A673 (cell line): ENCODE data around the gene TTC28. TPM values are rescaled to one million over a fixed set of nuclear protein-coding genes. Genes with fewer than 3 reads are reported as not detected.

ENCODE experiments used
- BruUV-seq: library from RNA; stranded (reverse); fragments of 400-500 nt; replicated peaks from 2 replicates; lab custom pipeline; 2021; lab: Mats Ljungman, UMichigan
- CTCF ChIA-PET: fragments of 300-600 bp; sonication (Branson Sonifier 250); formaldehyde crosslinking; loops from one replicate; lab custom pipeline; 2022; ENCODE audit warnings: antibody characterized with exemption; lab: Charles Lee
- POLR2A ChIA-PET: fragments of 300-600 bp; sonication (Branson Sonifier 250); formaldehyde crosslinking; loops from one replicate; lab custom pipeline; 2022; ENCODE audit warnings: antibody characterized with exemption; ENCODE audit not compliant: low non-redundant PET; lab: Charles Lee
- DNase-seq: peaks from one replicate; pipeline ENCODE4 v3.0.0-alpha.2; 2015; ENCODE audit warnings: low spot score
- H3K27ac ChIP-seq: fragments of 200-600 bp; sonication (generic); 2 replicates; pipeline ENCODE4 v1.5.1; 2016; ENCODE audit warnings: mixed run types, low read depth, mild to moderate bottlenecking, mixed read lengths, antibody characterized with exemption, low read length; ENCODE audit not compliant: poor library complexity, severe bottlenecking
- H3K27me3 ChIP-seq: fragments of 200-600 bp; sonication (generic); replicated peaks from 2 replicates; pipeline ENCODE4 v1.6.1; 2017; ENCODE audit warnings: mixed run types, low read depth, mild to moderate bottlenecking, mixed read lengths, antibody characterized with exemption, low read length; ENCODE audit not compliant: insufficient read depth, poor library complexity
- H3K36me3 ChIP-seq: fragments of 200-600 bp; sonication (generic); 2 replicates; pipeline ENCODE4 v1.6.1; 2016; ENCODE audit warnings: mixed run types, mild to moderate bottlenecking, mixed read lengths, antibody characterized with exemption, low read length; ENCODE audit not compliant: insufficient read depth, poor library complexity, severe bottlenecking
- H3K4me1 ChIP-seq: fragments of 200-600 bp; sonication (generic); 2 replicates; pipeline ENCODE4 v1.6.1; 2017; ENCODE audit warnings: mixed run types, mild to moderate bottlenecking, mixed read lengths, antibody characterized with exemption, low read length; ENCODE audit not compliant: insufficient read depth, poor library complexity, severe bottlenecking
- H3K4me3 ChIP-seq: fragments of 200-600 bp; sonication (generic); 2 replicates; pipeline ENCODE4 v1.5.1; 2016; ENCODE audit warnings: low read depth, mixed run types, mild to moderate bottlenecking, mixed read lengths, low read length; ENCODE audit not compliant: poor library complexity, severe bottlenecking
- H3K9me3 ChIP-seq: fragments of 200-600 bp; sonication (generic); 2 replicates; pipeline ENCODE4 v1.6.1; 2016; ENCODE audit warnings: mixed run types, low read depth, mild to moderate bottlenecking, mixed read lengths, antibody characterized with exemption, low read length; ENCODE audit not compliant: poor library complexity, severe bottlenecking
- CTCF ChIP-seq: fragments of 300-800, 200-600 bp; sonication (generic); conservative IDR thresholded peaks from 2 replicates; pipeline ENCODE4 v1.5.1; 2017; ENCODE audit warnings: low read depth, mild to moderate bottlenecking, antibody characterized with exemption, low read length, moderate library complexity, mixed read lengths
- EZH2 ChIP-seq: fragments of 200-600 bp; sonication (generic); IDR thresholded peaks from 2 replicates; pipeline ENCODE4 v1.6.1; 2017; ENCODE audit warnings: borderline replicate concordance, low read depth, mild to moderate bottlenecking, mixed read lengths, antibody characterized with exemption, low read length; ENCODE audit not compliant: poor library complexity, severe bottlenecking
- intact Hi-C: fragments of 100-400 bp; cut with micrococcal nuclease; formaldehyde crosslinking; loops from one replicate; pipeline ENCODE4 v1.10.0; 2022; ENCODE audit not compliant: unreplicated experiment
- total RNA-seq: library from RNA; stranded (reverse); gene quantifications from 2 replicates; pipeline ENCODE4 v1.2.3, GENCODE V29; 2021

TTC28 gene
- total RNA-seq, 1 experiment from 2014 or later: 48.7 TPM

- H3K4me3 ChIP-seq: no peak overlapping the region
- H3K4me1 ChIP-seq: peaks cover 22% of the 10 kb centered on the region
- TF ChIP-seq EZH2 (no peak), CTCF (no peak)
- no peak for DNase-seq
- ChIA-PET CTCF (no interaction called here), POLR2A (interaction anchor here (0.6 kb wide), 1 partner anchor 459 kb away, joined by 13 read pairs; no protein-coding TSS in a partner anchor)
- H3K9me3 ChIP-seq: no peaks in the 10 kb centered on the region
- BruUV-seq: no TSS peak
- no peaks in the 10 kb centered on the region for H3K36me3 ChIP-seq
- intact Hi-C loops: no loop called here
- H3K27me3 ChIP-seq: no peaks in the 10 kb centered on the region
- H3K27ac ChIP-seq: no peak overlapping the region
Observed at GRCh38 chr22:28373831-28374230, 305.8 kb downstream of the TTC28 start.

- no TSS peak for BruUV-seq
- CTCF ChIA-PET: no interaction called here
- no peaks in the 10 kb centered on the region for H3K9me3 ChIP-seq
- intact Hi-C loops: no loop called here
- H3K36me3 ChIP-seq: no peaks in the 10 kb centered on the region
- POLR2A ChIA-PET: no interaction called here
- no peaks in the 10 kb centered on the region for H3K4me1 ChIP-seq
- TF ChIP-seq EZH2: no peak
- TF ChIP-seq CTCF: no peak
- no peaks in the 10 kb centered on the region for H3K27me3 ChIP-seq
- no peak overlapping the region for H3K27ac ChIP-seq
- no peak overlapping the region for H3K4me3 ChIP-seq
- DNase-seq: no peak
Observed at GRCh38 chr22:28369854-28370253, 309.8 kb downstream of the TTC28 start.

GRCh38 chr22:28366856-28367255 lies 312.8 kb downstream of the TTC28 start:
- H3K4me3 ChIP-seq: no peak overlapping the region
- CTCF ChIA-PET: no interaction called here
- H3K27me3 ChIP-seq: no peaks in the 10 kb centered on the region
- no peak overlapping the region for H3K27ac ChIP-seq
- TF ChIP-seq EZH2 (no peak), CTCF (no peak)
- no peak for DNase-seq
- no peaks in the 10 kb centered on the region for H3K36me3 ChIP-seq
- BruUV-seq: no TSS peak
- no peaks in the 10 kb centered on the region for H3K4me1 ChIP-seq
- intact Hi-C loops: no loop called here
- peaks cover 4% of the 10 kb centered on the region for H3K9me3 ChIP-seq
- POLR2A ChIA-PET: no interaction called here
